ENCODE measurements around the gene CDADC1.

GRCh38 chr13:49253310-49253709 lies 5.6 kb downstream of the CDADC1 start:
- no peak for TF ChIP-seq E2F4 (CRISPR knock-in tag; IDR thresholded peaks at IDR 0.05; ENCODE audit: borderline replicate concordance, low read depth)
- no peak for TF ChIP-seq PREB (CRISPR knock-in tag; IDR thresholded peaks at IDR 0.05; ENCODE audit: borderline replicate concordance)
- TF ChIP-seq HMGXB4 (CRISPR knock-in tag; IDR thresholded peaks at IDR 0.05): no peak
- TF ChIP-seq CTCF (IDR thresholded peaks at IDR 0.05): no peak
- TF ChIP-seq JUN (CRISPR knock-in tag; IDR thresholded peaks at IDR 0.05): no peak
- TF ChIP-seq ETV6 (CRISPR knock-in tag; IDR thresholded peaks at IDR 0.05): no peak
- TF ChIP-seq ZBTB43 (CRISPR knock-in tag; IDR thresholded peaks at IDR 0.05): no peak
- no peak for TF ChIP-seq ZMAT4 (CRISPR knock-in tag; IDR thresholded peaks at IDR 0.05)
- no peak for TF ChIP-seq GTF2I (CRISPR knock-in tag; conservative IDR thresholded peaks at IDR 0.05)

Data from WTC11 (cell line).